Gastrocnemius medialis (tissue), 4 donors: Measurements from ENCODE around the gene CHP2. TPM values are rescaled to one million over a fixed set of nuclear protein-coding genes. Genes with fewer than 3 reads are reported as not detected.

ENCODE experiments used
- ATAC-seq, 2 donors: fragments of 150-250 bp; one replicate each; pipeline ENCODE4 v1.9.1; 2016
- DNase-seq, 2 donors: peaks; one replicate each; pipeline ENCODE4 v3.0.0-alpha.2; 2019
- H3K27ac ChIP-seq, 4 donors: fragments of 200-600 bp; sonication (generic); 1 replicate in 1 of 4; 2 replicates in 3 of 4; pipeline ENCODE4 v1.5.1; 2016 to 2018; ENCODE audit warnings: mild to moderate bottlenecking in 2 of 4, moderate library complexity in 1 of 4
- H3K27me3 ChIP-seq, 3 donors: fragments of 200-600 bp; sonication (generic) in 2 of 3; 1 replicate in 1 of 3; 2 replicates in 2 of 3; pipeline versions ENCODE4 v1.5.1 to v1.6.0; 2016 to 2019; ENCODE audit warnings: mild to moderate bottlenecking in 1 of 3, moderate library complexity in 1 of 3
- H3K36me3 ChIP-seq, 2 donors: fragments of 200-600 bp; sonication (generic) in 1 of 2; one replicate each; pipeline ENCODE4 v1.5.1; 2017 to 2018
- H3K4me1 ChIP-seq, 2 donors: fragments of 200-600 bp; sonication (generic) in 1 of 2; one replicate each; pipeline ENCODE4 v1.5.1; 2016 to 2017; ENCODE audit warnings: mild to moderate bottlenecking in 2 of 2
- H3K4me3 ChIP-seq, 4 donors: fragments of 200-600 bp; sonication (generic) in 3 of 4; 1 replicate in 1 of 4; 2 replicates in 3 of 4; pipeline ENCODE4 v1.5.1; 2016 to 2019; ENCODE audit warnings: mild to moderate bottlenecking in 2 of 4
- H3K9me3 ChIP-seq, 3 donors: fragments of 200-600 bp; sonication (generic) in 2 of 3; 1 replicate in 1 of 3; 2 replicates in 2 of 3; pipeline ENCODE4 v1.5.1; 2016 to 2019
- POLR2A ChIP-seq, 2 donors: fragments of 450-650 bp; IDR thresholded peaks; one replicate each; pipeline ENCODE4 v1.6.1; 2017; ENCODE audit warnings: antibody characterized with exemption in 2 of 2, mild to moderate bottlenecking in 2 of 2, moderate library complexity in 2 of 2
- in situ Hi-C, 4 donors: fragments of 200-750 bp; cut with MboI; loops; one replicate each; pipeline versions ENCODE4 v1.15.0 to v1.8.0; 2017; ENCODE audit warnings: low sequenced_read_pairs in 4 of 4
- intact Hi-C: fragments of 100-400 bp; cut with DNase I; formaldehyde crosslinking; loops from one replicate; pipeline ENCODE4 v1.15.1; 2023; ENCODE audit warnings: low total_unique reads
- total RNA-seq, 4 donors: library from RNA; depleted of rRNA; stranded (reverse); fragments of >200 nt; gene quantifications; one replicate each; pipeline versions ENCODE4 v1.1.0 to v1.2.3, GENCODE V29; 2016
- TF ChIP-seq, protein P1 (sequence below), 5 experiments: fragments of 450-650 bp in 3 of 5; fragments of 200-600 bp in 2 of 5; sonication (generic) in 2 of 5; IDR thresholded peaks in 4 of 5; conservative IDR thresholded peaks in 1 of 5; 1 replicate in 4 of 5; 2 replicates in 1 of 5; pipeline ENCODE4 v1.5.1; 2016 to 2019; ENCODE audit warnings: antibody characterized with exemption in 5 of 5, mild to moderate bottlenecking in 3 of 5, moderate library complexity in 3 of 5

Gene CHP2
- total RNA-seq, 4 donors from 2014 or later: 0.56 TPM; not detected in 3

DNA sequence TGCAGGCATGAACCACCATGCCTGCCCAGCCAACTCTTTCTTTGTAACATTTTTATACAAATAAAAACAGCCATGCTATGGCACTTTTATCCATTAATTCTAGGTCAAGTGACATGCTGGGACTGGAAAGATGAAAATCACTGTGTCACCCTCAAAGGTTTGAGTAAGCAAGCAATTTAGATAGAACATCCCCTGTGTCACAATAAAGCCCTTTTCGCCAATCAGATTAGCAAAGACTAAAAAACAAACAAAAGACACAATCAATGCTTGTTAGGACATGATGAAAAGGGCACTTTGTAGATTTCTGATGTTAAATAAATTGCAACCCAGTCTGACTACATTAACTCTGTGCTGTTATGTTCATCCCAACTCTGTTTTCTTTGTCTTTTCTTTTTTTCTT, 26.4 kb downstream of the CHP2 start:
- TF ChIP-seq, protein P1, sequence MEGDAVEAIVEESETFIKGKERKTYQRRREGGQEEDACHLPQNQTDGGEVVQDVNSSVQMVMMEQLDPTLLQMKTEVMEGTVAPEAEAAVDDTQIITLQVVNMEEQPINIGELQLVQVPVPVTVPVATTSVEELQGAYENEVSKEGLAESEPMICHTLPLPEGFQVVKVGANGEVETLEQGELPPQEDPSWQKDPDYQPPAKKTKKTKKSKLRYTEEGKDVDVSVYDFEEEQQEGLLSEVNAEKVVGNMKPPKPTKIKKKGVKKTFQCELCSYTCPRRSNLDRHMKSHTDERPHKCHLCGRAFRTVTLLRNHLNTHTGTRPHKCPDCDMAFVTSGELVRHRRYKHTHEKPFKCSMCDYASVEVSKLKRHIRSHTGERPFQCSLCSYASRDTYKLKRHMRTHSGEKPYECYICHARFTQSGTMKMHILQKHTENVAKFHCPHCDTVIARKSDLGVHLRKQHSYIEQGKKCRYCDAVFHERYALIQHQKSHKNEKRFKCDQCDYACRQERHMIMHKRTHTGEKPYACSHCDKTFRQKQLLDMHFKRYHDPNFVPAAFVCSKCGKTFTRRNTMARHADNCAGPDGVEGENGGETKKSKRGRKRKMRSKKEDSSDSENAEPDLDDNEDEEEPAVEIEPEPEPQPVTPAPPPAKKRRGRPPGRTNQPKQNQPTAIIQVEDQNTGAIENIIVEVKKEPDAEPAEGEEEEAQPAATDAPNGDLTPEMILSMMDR (IDR thresholded peaks at IDR 0.05 in 4 of 5, conservative IDR thresholded peaks at IDR 0.05 in 1 of 5): no peak
- no peak for TF ChIP-seq POLR2A (IDR thresholded peaks at IDR 0.05)
- no peak overlapping the region for H3K4me3 ChIP-seq
- DNase-seq: no peak
- intact Hi-C loops: no loop called here
- H3K4me1 ChIP-seq: no peaks in the 10 kb centered on the region
- no peak overlapping the region for H3K27ac ChIP-seq
- H3K36me3 ChIP-seq: no peaks in the 10 kb centered on the region
- H3K27me3 ChIP-seq: no peaks in the 10 kb centered on the region
- ATAC-seq: no peak
- in situ Hi-C loops: loop anchor here in 1 of 4 donors (25.0 kb wide), 1 partner anchor 231 kb away; no protein-coding TSS in a partner anchor
- no peaks in the 10 kb centered on the region for H3K9me3 ChIP-seq

- TF ChIP-seq POLR2A (IDR thresholded peaks at IDR 0.05): no peak
- TF ChIP-seq, protein P1 (IDR thresholded peaks at IDR 0.05 in 4 of 5, conservative IDR thresholded peaks at IDR 0.05 in 1 of 5): no peak
- Histone ChIP-seq H3K27ac (no peak overlapping the region), H3K9me3 (no peaks in the 10 kb centered on the region), H3K4me3 (no peak overlapping the region), H3K36me3 (no peaks in the 10 kb centered on the region), H3K27me3 (no peaks in the 10 kb centered on the region), H3K4me1 (no peaks in the 10 kb centered on the region)
- ATAC-seq (no peak), DNase-seq (no peak)
- intact Hi-C loops (no loop called here), in situ Hi-C loops (loop anchor here in 1 of 4 donors (25.0 kb wide), 1 partner anchor 227 kb away; no protein-coding TSS in a partner anchor)
These were observed 30.1 kb downstream of the CHP2 start for GRCh38 chr16:23784811-23785447.

GRCh38 chr16:23785842-23786241, 31.0 kb downstream of the CHP2 start:
- no peak for TF ChIP-seq POLR2A (IDR thresholded peaks at IDR 0.05)
- TF ChIP-seq, protein P1 (IDR thresholded peaks at IDR 0.05 in 4 of 5, conservative IDR thresholded peaks at IDR 0.05 in 1 of 5): no peak
- Histone ChIP-seq H3K36me3 (no peaks in the 10 kb centered on the region), H3K4me1 (no peaks in the 10 kb centered on the region), H3K4me3 (no peak overlapping the region), H3K9me3 (no peaks in the 10 kb centered on the region), H3K27ac (no peak overlapping the region), H3K27me3 (no peaks in the 10 kb centered on the region)
- no peak for ATAC-seq
- in situ Hi-C loops (loop anchor here in 1 of 4 donors (25.0 kb wide), 1 partner anchor 226 kb away; no protein-coding TSS in a partner anchor), intact Hi-C loops (no loop called here)
- no peak for DNase-seq

GRCh38 chr16:23786964-23787561, 32.2 kb downstream of the CHP2 start:
- no peak for TF ChIP-seq POLR2A (IDR thresholded peaks at IDR 0.05)
- TF ChIP-seq, protein P1 (IDR thresholded peaks at IDR 0.05 in 4 of 5, conservative IDR thresholded peaks at IDR 0.05 in 1 of 5): no peak
- Histone ChIP-seq H3K27ac (no peak overlapping the region), H3K36me3 (no peaks in the 10 kb centered on the region), H3K9me3 (no peaks in the 10 kb centered on the region), H3K4me1 (no peaks in the 10 kb centered on the region), H3K4me3 (no peak overlapping the region), H3K27me3 (no peaks in the 10 kb centered on the region)
- intact Hi-C loops (no loop called here), in situ Hi-C loops (loop anchor here in 1 of 4 donors (25.0 kb wide), 1 partner anchor 225 kb away; no protein-coding TSS in a partner anchor)
- DNase-seq (no peak), ATAC-seq (no peak)
